Left cardiac atrium (tissue), 4 donors: ENCODE measurements around the gene ADAMTS2. TPM values are rescaled to one million over a fixed set of nuclear protein-coding genes. Genes with fewer than 3 reads are reported as not detected.

ENCODE experiments used
- ATAC-seq, 2 donors: fragments of 200-7000 bp; cut with Tn5 transposase; one replicate each; pipeline ENCODE4 v1.9.1; 2020; ENCODE audit warnings: mild to moderate bottlenecking in 2 of 2, moderate library complexity in 2 of 2
- DNase-seq: peaks from one replicate; pipeline ENCODE4 v3.0.0-alpha.2; 2020
- intact Hi-C, 2 donors: fragments of 100-400 bp; cut with DNase I; formaldehyde crosslinking; loops; one replicate each; pipeline versions ENCODE4 v1.14.1 to v1.15.1; 2022 to 2023
- total RNA-seq, 2 donors: library from RNA; stranded (reverse); fragmentation: NEBNext Ultra II Directional; extraction: Animal tissue kit (Norgen Biotek cat#: 25700); gene quantifications; one replicate each; pipeline ENCODE4 v1.2.1, GENCODE V29; 2021
- donor health status: DM: no; HTN: yes; CAD: no.
- donor health status: DM: no; HTN: yes; CAD: no; lungs with severe emphysema.
- donor health status: DM: yes; HTN: yes; CAD: no.
- donor health status: Dilated cardiomyopathy.

ADAMTS2 gene
- total RNA-seq, 2 donors from 2014 or later: 15.0 to 22.7 TPM

GRCh38 chr5:179079165-179079987 lies 265.9 kb downstream of the ADAMTS2 start:
- intact Hi-C loops: no loop called here
- no peak for DNase-seq
- ATAC-seq: no peak

GRCh38 chr5:179065703-179066102 lies 279.6 kb downstream of the ADAMTS2 start:
- intact Hi-C loops: no loop called here
- DNase-seq (no peak), ATAC-seq (no peak)

- intact Hi-C loops: loop anchor here in 1 of 2 donors (5.0 kb wide), 2 partner anchors 199 to 329 kb away; partner anchors contain the start of gene ZNF354A
- ATAC-seq: no peak
- DNase-seq: no peak
These were observed 284.2 kb downstream of the ADAMTS2 start for GRCh38 chr5:179061025-179061424.

Other genes with a start within 250 kb of the ADAMTS2 start
- gene RUFY1, start 205.1 kb upstream of the ADAMTS2 start, total RNA-seq: 10 to 100 TPM; 22.9 to 26.3 TPM